Common myeloid progenitor, CD34-positive (primary cell): Measurements from ENCODE around the gene OXNAD1.

Experiments used
- CTCF ChIA-PET: fragments of 350-600 bp; sonication (Branson Sonifier 250); formaldehyde crosslinking; loops from one replicate; lab custom pipeline; 2021; ENCODE audit warnings: antibody characterized with exemption; lab: Charles Lee
- POLR2A ChIA-PET: fragments of 350-600 bp; sonication (Branson Sonifier 250); formaldehyde crosslinking; loops from one replicate; lab custom pipeline; 2021; ENCODE audit warnings: antibody characterized with exemption; lab: Charles Lee
- DNase-seq, 3 donors: peaks; one replicate each; pipeline versions ENCODE4 v3.0.0 to v3.0.0-alpha.2; 2013
- H3K27ac ChIP-seq, 2 experiments: 1 replicate in 1 of 2; 2 replicates in 1 of 2; pipeline ENCODE4 v1.7.0; 2013; ENCODE audit warnings: inconsistent platforms in 2 of 2, low read length in 2 of 2, mild to moderate bottlenecking in 2 of 2, low read depth in 1 of 2, moderate library complexity in 1 of 2; ENCODE audit not compliant: severe bottlenecking in 2 of 2, insufficient read depth in 1 of 2, poor library complexity in 1 of 2
- H3K27me3 ChIP-seq, 5 experiments: replicated peaks in 2 of 5; 1 replicate in 3 of 5; 2 replicates in 2 of 5; pipeline versions ENCODE4 v1.6.1 to v1.7.0; 2013; ENCODE audit warnings: low read length in 4 of 5, mild to moderate bottlenecking in 2 of 5, moderate library complexity in 2 of 5, inconsistent platforms in 1 of 5; ENCODE audit not compliant: insufficient read depth in 5 of 5, control insufficient read depth in 4 of 5
- H3K36me3 ChIP-seq, 4 experiments: 1 replicate in 2 of 4; 2 replicates in 2 of 4; pipeline versions ENCODE4 v1.6.1 to v1.7.0; 2013; ENCODE audit warnings: low read length in 3 of 4, control low read depth in 1 of 4, mild to moderate bottlenecking in 1 of 4; ENCODE audit not compliant: control insufficient read depth in 4 of 4, insufficient read depth in 4 of 4
- H3K4me1 ChIP-seq, 4 experiments: 1 replicate in 3 of 4; 2 replicates in 1 of 4; pipeline versions ENCODE4 v1.6.1 to v1.7.1; 2013; ENCODE audit warnings: low read length in 3 of 4, mild to moderate bottlenecking in 3 of 4, control low read depth in 1 of 4, inconsistent platforms in 1 of 4, moderate library complexity in 1 of 4; ENCODE audit not compliant: control insufficient read depth in 4 of 4, insufficient read depth in 4 of 4; ENCODE audit errors: control extremely low read depth in 1 of 4
- H3K4me3 ChIP-seq, 7 experiments: 1 replicate in 4 of 7; 2 replicates in 3 of 7; pipeline versions ENCODE4 v1.5.1 to v1.7.0; 2013; ENCODE audit warnings: mild to moderate bottlenecking in 7 of 7, low read length in 6 of 7, moderate library complexity in 6 of 7, inconsistent platforms in 2 of 7, low read depth in 2 of 7, control low read depth in 1 of 7; ENCODE audit not compliant: insufficient read depth in 4 of 7, control insufficient read depth in 1 of 7; ENCODE audit errors: extremely low read depth in 1 of 7
- H3K9me3 ChIP-seq, 5 experiments: 1 replicate in 4 of 5; 2 replicates in 1 of 5; pipeline versions ENCODE4 v1.6.1 to v1.7.1; 2013; ENCODE audit warnings: low read length in 4 of 5, mild to moderate bottlenecking in 2 of 5, inconsistent platforms in 1 of 5, low read depth in 1 of 5, moderate library complexity in 1 of 5; ENCODE audit not compliant: control insufficient read depth in 4 of 5, insufficient read depth in 2 of 5; ENCODE audit errors: control extremely low read depth in 1 of 5
- WGBS: methylation state at CpG from one replicate; pipeline ENCODE4 v1.1.5; 2013; ENCODE audit not compliant: insufficient coverage; 5-methylcytosine and 5-hydroxymethylcytosine counted together

OXNAD1 gene

GRCh38 chr3:16245609-16246008 is 19.4 kb upstream of the OXNAD1 start:
- Histone ChIP-seq H3K4me3 (no peak overlapping the region), H3K4me1 (peaks cover 0 to 5% (median 0%) of the 10 kb centered on the region in 4 experiments), H3K36me3 (no peaks in the 10 kb centered on the region), H3K9me3 (no peaks in the 10 kb centered on the region), H3K27ac (no peak overlapping the region), H3K27me3 (no peaks in the 10 kb centered on the region)
- POLR2A ChIA-PET: no interaction called here
- 100% methylated on average over 2 of the region's 3 CpGs for WGBS
- CTCF ChIA-PET: interaction anchor here (0.6 to 1.5 kb wide), 5 partner anchors 40 to 430 kb away, joined by 3 to 5 read pairs (median 4); no protein-coding TSS in a partner anchor
- no peak for DNase-seq

- no peaks in the 10 kb centered on the region for H3K27me3 ChIP-seq
- no peaks in the 10 kb centered on the region for H3K36me3 ChIP-seq
- DNase-seq: peak; percentile 82 to 92 (median 89)
- POLR2A ChIA-PET: no interaction called here
- CTCF ChIA-PET: interaction anchor here (0.7 to 2.2 kb wide), 15 partner anchors 11 to 617 kb away, joined by 3 to 21 read pairs (median 4); partner anchors contain the start of genes DPH3 and OXNAD1
- peaks cover 0 to 5% (median 0%) of the 10 kb centered on the region in 4 experiments for H3K4me1 ChIP-seq
- no peak overlapping the region for H3K4me3 ChIP-seq
- H3K9me3 ChIP-seq: no peaks in the 10 kb centered on the region
- H3K27ac ChIP-seq: no peak overlapping the region
- 61% methylated on average over 12 of the region's 17 CpGs for WGBS
These were observed 17.5 kb upstream of the OXNAD1 start for GRCh38 chr3:16247282-16248061.

- CTCF ChIA-PET: interaction anchor here (0.8 to 2.2 kb wide), 15 partner anchors 12 to 618 kb away, joined by 3 to 21 read pairs (median 4); partner anchors contain the start of genes DPH3 and OXNAD1
- H3K4me3 ChIP-seq: no peak overlapping the region
These were observed 16.5 kb upstream of the OXNAD1 start for GRCh38 chr3:16248556-16248955.

GRCh38 chr3:16249336-16249735 is 15.7 kb upstream of the OXNAD1 start:
- Histone ChIP-seq H3K27me3 (no peaks in the 10 kb centered on the region), H3K9me3 (no peaks in the 10 kb centered on the region), H3K4me3 (no peak overlapping the region), H3K4me1 (peaks cover 0 to 2% (median 0%) of the 10 kb centered on the region in 4 experiments), H3K27ac (no peak overlapping the region), H3K36me3 (no peaks in the 10 kb centered on the region)
- POLR2A ChIA-PET: no interaction called here
- peak; percentile 17 to 40 (median 32) for DNase-seq
- CTCF ChIA-PET: interaction anchor here (1.1 to 2.2 kb wide), 2 partner anchors 15 to 201 kb away, joined by 3 to 21 read pairs; no protein-coding TSS in a partner anchor
- WGBS: 84% methylated on average over 3 of the region's 3 CpGs

More at GRCh38 chr3:16248556-16248955, 16.5 kb upstream of the OXNAD1 start:
- Histone ChIP-seq H3K4me1 (peaks cover 0 to 5% (median 0%) of the 10 kb centered on the region in 4 experiments), H3K27me3 (no peaks in the 10 kb centered on the region), H3K27ac (no peak overlapping the region), H3K9me3 (no peaks in the 10 kb centered on the region), H3K36me3 (no peaks in the 10 kb centered on the region)
- 94% methylated on average over 5 of the region's 5 CpGs for WGBS
- POLR2A ChIA-PET: no interaction called here
- DNase-seq: no peak

GRCh38 chr3:16249886-16250285 is 15.1 kb upstream of the OXNAD1 start:
- POLR2A ChIA-PET: no interaction called here
- H3K4me3 ChIP-seq: no peak overlapping the region

GRCh38 chr3:16251316-16252085 is 13.5 kb upstream of the OXNAD1 start:
- WGBS: 80% methylated on average over 8 of the region's 9 CpGs
- H3K36me3 ChIP-seq: no peaks in the 10 kb centered on the region

More at GRCh38 chr3:16249886-16250285, 15.1 kb upstream of the OXNAD1 start:
- Histone ChIP-seq H3K4me1 (peaks cover 0 to 2% (median 0%) of the 10 kb centered on the region in 4 experiments), H3K9me3 (no peaks in the 10 kb centered on the region), H3K36me3 (no peaks in the 10 kb centered on the region), H3K27ac (no peak overlapping the region), H3K27me3 (no peaks in the 10 kb centered on the region)
- no peak for DNase-seq
- WGBS: 100% methylated on average over 1 of the region's 3 CpGs
- CTCF ChIA-PET: interaction anchor here (3.2 kb wide), 1 partner anchor 15 kb away, joined by 19 read pairs; the partner anchor contains the start of genes DPH3 and OXNAD1

More at GRCh38 chr3:16251316-16252085, 13.5 kb upstream of the OXNAD1 start:
- ChIA-PET POLR2A (interaction anchor here (1.0 kb wide), 1 partner anchor 13 kb away, joined by 5 read pairs; the partner anchor contains the start of genes DPH3 and OXNAD1), CTCF (interaction anchor here (1.0 to 3.2 kb wide), 5 partner anchors 8 to 202 kb away, joined by 3 to 19 read pairs (median 4); partner anchors contain the start of genes DPH3 and OXNAD1)
- H3K27me3 ChIP-seq: no peaks in the 10 kb centered on the region
- H3K4me1 ChIP-seq: peaks cover 0 to 2% (median 0%) of the 10 kb centered on the region in 4 experiments
- no peak overlapping the region for H3K27ac ChIP-seq
- H3K9me3 ChIP-seq: no peaks in the 10 kb centered on the region
- H3K4me3 ChIP-seq: no peak overlapping the region
- no peak for DNase-seq
